Measurements from ENCODE around the gene ABLIM1.

- TF ChIP-seq CTCF (IDR thresholded peaks at IDR 0.05) (peak; percentile 83 to 92 (median 86)), POLR2A (IDR thresholded peaks at IDR 0.05) (no peak)
Observed at GRCh38 chr10:114470956-114471905, 186.8 kb downstream of the ABLIM1 start.

Data from testis (tissue), 2 donors.